ENCODE data around the gene ZFHX3. TPM values are rescaled to one million over a fixed set of nuclear protein-coding genes. Genes with fewer than 3 reads are reported as not detected.

The ZFHX3 gene
- total RNA-seq, 1 experiment from 2014 or later: 13.6 TPM

DNA sequence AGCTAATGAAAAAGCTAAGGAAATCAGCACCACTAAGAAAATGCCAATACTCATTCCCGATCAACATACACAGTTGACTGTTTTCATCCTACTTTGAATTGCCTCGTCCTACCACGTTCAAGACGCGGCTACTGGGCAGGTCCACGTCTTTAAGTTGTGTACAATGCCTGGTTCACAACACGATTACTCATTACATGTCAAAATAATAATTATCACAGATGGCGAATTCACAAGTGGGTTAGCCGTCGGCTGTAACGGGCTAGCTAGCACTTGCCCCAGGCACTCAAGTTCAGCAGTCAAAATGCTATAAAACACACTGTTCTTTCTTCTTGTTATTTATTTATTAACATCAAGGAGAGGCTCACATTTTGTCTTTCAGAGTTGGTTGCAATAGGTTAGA is 124.2 kb downstream of the ZFHX3 start:
- Mint-ChIP-seq H3K36me3 (ENCODE audit: insufficient read depth, unreplicated experiment) (peaks cover 23% of the 10 kb centered on the region), H3K4me1 (ENCODE audit: low read depth, unreplicated experiment) (peaks cover 61% of the 10 kb centered on the region), H3K4me3 (ENCODE audit: low read depth, unreplicated experiment) (no peak overlapping the region), H3K27me3 (ENCODE audit: unreplicated experiment) (no peaks in the 10 kb centered on the region), H3K27ac (ENCODE audit: unreplicated experiment) (no peak overlapping the region), H3K9me3 (ENCODE audit: low read depth, unreplicated experiment) (no peaks in the 10 kb centered on the region)
- TF ChIP-seq, protein P1, sequence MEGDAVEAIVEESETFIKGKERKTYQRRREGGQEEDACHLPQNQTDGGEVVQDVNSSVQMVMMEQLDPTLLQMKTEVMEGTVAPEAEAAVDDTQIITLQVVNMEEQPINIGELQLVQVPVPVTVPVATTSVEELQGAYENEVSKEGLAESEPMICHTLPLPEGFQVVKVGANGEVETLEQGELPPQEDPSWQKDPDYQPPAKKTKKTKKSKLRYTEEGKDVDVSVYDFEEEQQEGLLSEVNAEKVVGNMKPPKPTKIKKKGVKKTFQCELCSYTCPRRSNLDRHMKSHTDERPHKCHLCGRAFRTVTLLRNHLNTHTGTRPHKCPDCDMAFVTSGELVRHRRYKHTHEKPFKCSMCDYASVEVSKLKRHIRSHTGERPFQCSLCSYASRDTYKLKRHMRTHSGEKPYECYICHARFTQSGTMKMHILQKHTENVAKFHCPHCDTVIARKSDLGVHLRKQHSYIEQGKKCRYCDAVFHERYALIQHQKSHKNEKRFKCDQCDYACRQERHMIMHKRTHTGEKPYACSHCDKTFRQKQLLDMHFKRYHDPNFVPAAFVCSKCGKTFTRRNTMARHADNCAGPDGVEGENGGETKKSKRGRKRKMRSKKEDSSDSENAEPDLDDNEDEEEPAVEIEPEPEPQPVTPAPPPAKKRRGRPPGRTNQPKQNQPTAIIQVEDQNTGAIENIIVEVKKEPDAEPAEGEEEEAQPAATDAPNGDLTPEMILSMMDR (IDR thresholded peaks at IDR 0.05; ENCODE audit: unreplicated experiment): no peak
- no TSS peak for BruUV-seq (replicated peaks)
- intact Hi-C loops (cut with micrococcal nuclease; ENCODE audit: unreplicated experiment): no loop called here
- CTCF ChIA-PET: interaction anchor here (0.8 to 1.6 kb wide), 2 partner anchors 38 to 46 kb away, joined by 3 to 6 read pairs; no protein-coding TSS in a partner anchor
- no peak for DNase-seq

GRCh38 chr16:72922714-72923113 is 125.2 kb downstream of the ZFHX3 start:
- H3K4me1 Mint-ChIP-seq (ENCODE audit: low read depth, unreplicated experiment): peaks cover 52% of the 10 kb centered on the region
- no TSS peak for BruUV-seq (replicated peaks)
- TF ChIP-seq, protein P1 (IDR thresholded peaks at IDR 0.05; ENCODE audit: unreplicated experiment): no peak
- H3K36me3 Mint-ChIP-seq (ENCODE audit: insufficient read depth, unreplicated experiment): peaks cover 17% of the 10 kb centered on the region
- intact Hi-C loops (cut with micrococcal nuclease; ENCODE audit: unreplicated experiment): no loop called here
- no peak overlapping the region for H3K27ac Mint-ChIP-seq (ENCODE audit: unreplicated experiment)
- CTCF ChIA-PET: interaction anchor here (0.6 to 0.8 kb wide), 2 partner anchors 45 to 68 kb away, joined by 3 to 4 read pairs; no protein-coding TSS in a partner anchor
- no peak overlapping the region for H3K4me3 Mint-ChIP-seq (ENCODE audit: low read depth, unreplicated experiment)
- H3K27me3 Mint-ChIP-seq (ENCODE audit: unreplicated experiment): no peaks in the 10 kb centered on the region
- no peak for DNase-seq
- H3K9me3 Mint-ChIP-seq (ENCODE audit: low read depth, unreplicated experiment): no peaks in the 10 kb centered on the region

- Mint-ChIP-seq H3K4me3 (ENCODE audit: low read depth, unreplicated experiment) (no peak overlapping the region), H3K4me1 (ENCODE audit: low read depth, unreplicated experiment) (peaks cover 42% of the 10 kb centered on the region), H3K27me3 (ENCODE audit: unreplicated experiment) (no peaks in the 10 kb centered on the region), H3K9me3 (ENCODE audit: low read depth, unreplicated experiment) (no peaks in the 10 kb centered on the region), H3K27ac (ENCODE audit: unreplicated experiment) (no peak overlapping the region), H3K36me3 (ENCODE audit: insufficient read depth, unreplicated experiment) (peaks cover 8% of the 10 kb centered on the region)
- BruUV-seq (replicated peaks): no TSS peak
- DNase-seq: no peak
- intact Hi-C loops (cut with micrococcal nuclease; ENCODE audit: unreplicated experiment): no loop called here
- CTCF ChIA-PET: no interaction called here
- TF ChIP-seq, protein P1 (IDR thresholded peaks at IDR 0.05; ENCODE audit: unreplicated experiment): no peak
Observed at GRCh38 chr16:72921620-72922019, 126.3 kb downstream of the ZFHX3 start.

DNA sequence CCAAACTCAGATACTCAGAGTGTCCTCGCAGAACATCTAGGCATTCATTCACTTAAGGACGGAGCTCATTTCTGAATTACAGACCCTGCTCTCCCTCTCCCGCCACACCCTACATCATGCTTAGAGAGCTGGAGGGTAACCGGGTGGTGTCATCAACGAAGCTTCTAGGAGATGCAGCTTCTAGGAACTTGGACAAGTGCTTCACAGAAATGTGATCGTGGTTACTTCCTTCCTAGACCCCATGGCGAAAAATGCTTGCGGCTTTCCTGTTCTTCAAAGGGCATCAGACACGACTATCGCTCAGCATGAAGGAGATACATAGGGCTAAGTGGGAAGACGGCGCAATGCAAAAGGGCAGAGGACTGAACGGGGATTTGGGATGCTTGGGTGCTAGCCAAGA is 126.8 kb downstream of the ZFHX3 start:
- no peak overlapping the region for H3K27ac Mint-ChIP-seq (ENCODE audit: unreplicated experiment)

More for the DNA sequence above, 126.8 kb downstream of the ZFHX3 start:
- peaks cover 36% of the 10 kb centered on the region for H3K4me1 Mint-ChIP-seq (ENCODE audit: low read depth, unreplicated experiment)
- CTCF ChIA-PET: interaction anchor here (0.6 kb wide), 1 partner anchor 11 kb away, joined by 3 read pairs; no protein-coding TSS in a partner anchor
- H3K27me3 Mint-ChIP-seq (ENCODE audit: unreplicated experiment): no peaks in the 10 kb centered on the region
- intact Hi-C loops (cut with micrococcal nuclease; ENCODE audit: unreplicated experiment): no loop called here
- peaks cover 6% of the 10 kb centered on the region for H3K36me3 Mint-ChIP-seq (ENCODE audit: insufficient read depth, unreplicated experiment)
- H3K9me3 Mint-ChIP-seq (ENCODE audit: low read depth, unreplicated experiment): no peaks in the 10 kb centered on the region
- H3K4me3 Mint-ChIP-seq (ENCODE audit: low read depth, unreplicated experiment): no peak overlapping the region
- no peak for DNase-seq
- no TSS peak for BruUV-seq (replicated peaks)
- TF ChIP-seq, protein P1 (IDR thresholded peaks at IDR 0.05; ENCODE audit: unreplicated experiment): no peak
